GM12801 (cell line): ENCODE data around the gene PLA2G7.

Experiments
- TF ChIP-seq, protein P1 (sequence below): IDR thresholded peaks from one replicate; pipeline ENCODE4 v1.5.1; 2011; ENCODE audit warnings: control low read depth; ENCODE audit not compliant: insufficient read length; ENCODE audit errors: extremely low read depth

Gene PLA2G7

DNA sequence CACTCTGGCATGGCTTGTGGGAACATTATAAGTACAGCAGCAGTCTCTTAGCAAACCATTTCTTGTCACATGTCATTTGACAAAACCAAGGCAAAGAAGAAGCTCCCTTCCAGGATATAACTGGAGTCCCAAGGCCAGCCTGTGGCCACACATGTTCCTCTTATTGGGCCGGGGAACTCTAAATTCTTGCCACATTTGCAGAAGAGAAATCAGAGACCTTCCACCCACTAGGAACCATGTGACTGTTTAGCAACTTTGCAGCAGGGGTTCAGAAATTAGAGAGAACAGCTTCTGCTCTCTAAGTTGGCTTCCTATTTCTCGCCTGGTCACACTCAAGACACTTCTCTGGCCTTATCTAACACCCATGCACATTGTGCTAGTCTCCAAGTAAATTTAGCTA is 37.6 kb upstream of the PLA2G7 start:
- TF ChIP-seq, protein P1, sequence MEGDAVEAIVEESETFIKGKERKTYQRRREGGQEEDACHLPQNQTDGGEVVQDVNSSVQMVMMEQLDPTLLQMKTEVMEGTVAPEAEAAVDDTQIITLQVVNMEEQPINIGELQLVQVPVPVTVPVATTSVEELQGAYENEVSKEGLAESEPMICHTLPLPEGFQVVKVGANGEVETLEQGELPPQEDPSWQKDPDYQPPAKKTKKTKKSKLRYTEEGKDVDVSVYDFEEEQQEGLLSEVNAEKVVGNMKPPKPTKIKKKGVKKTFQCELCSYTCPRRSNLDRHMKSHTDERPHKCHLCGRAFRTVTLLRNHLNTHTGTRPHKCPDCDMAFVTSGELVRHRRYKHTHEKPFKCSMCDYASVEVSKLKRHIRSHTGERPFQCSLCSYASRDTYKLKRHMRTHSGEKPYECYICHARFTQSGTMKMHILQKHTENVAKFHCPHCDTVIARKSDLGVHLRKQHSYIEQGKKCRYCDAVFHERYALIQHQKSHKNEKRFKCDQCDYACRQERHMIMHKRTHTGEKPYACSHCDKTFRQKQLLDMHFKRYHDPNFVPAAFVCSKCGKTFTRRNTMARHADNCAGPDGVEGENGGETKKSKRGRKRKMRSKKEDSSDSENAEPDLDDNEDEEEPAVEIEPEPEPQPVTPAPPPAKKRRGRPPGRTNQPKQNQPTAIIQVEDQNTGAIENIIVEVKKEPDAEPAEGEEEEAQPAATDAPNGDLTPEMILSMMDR = no peak

DNA sequence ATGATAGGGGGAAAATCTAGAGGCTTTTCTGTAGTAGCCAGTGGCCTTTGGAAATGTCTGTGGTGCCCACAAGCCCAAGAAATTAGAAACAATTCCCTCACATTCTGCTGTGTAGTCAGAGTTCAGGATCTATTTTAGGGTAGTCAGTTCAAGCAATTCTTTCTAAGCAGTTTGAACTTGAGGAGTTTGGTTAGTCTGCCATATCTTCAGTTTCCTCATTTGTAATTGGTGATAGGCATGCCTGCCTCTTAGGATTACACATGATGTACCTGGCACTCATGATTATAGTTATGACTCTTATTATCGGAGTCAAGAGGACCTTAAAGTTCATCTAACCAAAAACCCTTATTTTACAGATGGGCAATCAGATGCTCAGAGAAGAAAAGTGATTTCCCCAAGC is 36.8 kb upstream of the PLA2G7 start:
- TF ChIP-seq, protein P1 = no peak

DNA sequence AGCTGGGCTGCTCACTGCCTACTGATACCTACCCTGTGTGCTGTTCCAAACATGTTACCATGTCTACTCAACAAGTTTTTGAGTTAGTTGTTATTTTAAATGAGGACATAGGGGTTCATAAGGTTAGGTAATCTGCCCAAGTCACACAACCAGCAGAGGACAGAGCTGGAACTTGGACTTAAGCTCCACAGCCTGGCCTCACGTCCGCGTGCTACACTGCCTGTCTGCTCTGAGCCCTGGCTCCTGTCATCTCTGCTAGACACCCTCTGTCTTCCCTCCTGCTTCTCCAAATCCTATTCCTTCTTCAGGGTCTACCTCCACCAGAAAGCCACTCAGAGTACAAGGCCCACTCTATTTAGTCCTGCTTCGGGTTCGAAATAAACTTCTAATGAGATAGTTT is 29.8 kb upstream of the PLA2G7 start:
- TF ChIP-seq, protein P1 = no peak

DNA sequence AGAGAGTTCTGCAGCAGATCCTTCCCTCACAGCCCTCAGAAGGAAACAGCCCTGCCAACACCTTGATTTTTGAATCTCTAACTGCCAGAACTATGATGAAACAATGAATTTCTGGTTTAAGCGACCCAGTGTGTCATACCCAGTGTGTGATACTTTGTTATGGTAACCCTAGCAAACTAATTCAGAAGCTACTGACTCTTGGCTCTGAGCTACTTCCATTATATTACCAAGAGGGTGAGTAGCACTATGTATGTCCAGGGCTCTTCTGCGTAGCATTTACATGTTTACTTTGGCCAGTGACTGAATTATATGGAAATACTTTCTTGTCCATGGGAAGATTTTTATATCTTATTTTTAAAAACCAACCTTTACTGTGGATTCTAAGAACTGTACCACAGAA is 28.3 kb upstream of the PLA2G7 start:
- TF ChIP-seq, protein P1 = no peak

DNA sequence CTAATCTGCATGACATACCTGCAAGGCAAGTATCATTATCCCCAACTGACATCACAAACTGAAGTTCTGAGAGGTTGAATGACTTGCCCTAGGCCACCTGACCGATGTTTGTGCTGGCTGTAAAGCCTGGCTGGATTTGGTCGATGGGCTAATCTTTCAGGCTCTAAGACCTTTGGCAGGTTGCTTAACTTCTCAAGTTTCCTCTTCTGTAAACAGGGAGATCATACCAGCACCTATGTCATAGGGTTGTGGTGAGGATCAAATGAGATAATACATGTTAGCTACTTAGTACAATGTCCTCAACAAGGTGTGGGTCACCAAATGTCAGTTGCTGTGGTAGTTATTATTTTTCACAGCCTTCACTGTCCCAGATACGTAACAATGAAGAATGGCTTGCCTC is 25.8 kb upstream of the PLA2G7 start:
- TF ChIP-seq, protein P1 = no peak

DNA sequence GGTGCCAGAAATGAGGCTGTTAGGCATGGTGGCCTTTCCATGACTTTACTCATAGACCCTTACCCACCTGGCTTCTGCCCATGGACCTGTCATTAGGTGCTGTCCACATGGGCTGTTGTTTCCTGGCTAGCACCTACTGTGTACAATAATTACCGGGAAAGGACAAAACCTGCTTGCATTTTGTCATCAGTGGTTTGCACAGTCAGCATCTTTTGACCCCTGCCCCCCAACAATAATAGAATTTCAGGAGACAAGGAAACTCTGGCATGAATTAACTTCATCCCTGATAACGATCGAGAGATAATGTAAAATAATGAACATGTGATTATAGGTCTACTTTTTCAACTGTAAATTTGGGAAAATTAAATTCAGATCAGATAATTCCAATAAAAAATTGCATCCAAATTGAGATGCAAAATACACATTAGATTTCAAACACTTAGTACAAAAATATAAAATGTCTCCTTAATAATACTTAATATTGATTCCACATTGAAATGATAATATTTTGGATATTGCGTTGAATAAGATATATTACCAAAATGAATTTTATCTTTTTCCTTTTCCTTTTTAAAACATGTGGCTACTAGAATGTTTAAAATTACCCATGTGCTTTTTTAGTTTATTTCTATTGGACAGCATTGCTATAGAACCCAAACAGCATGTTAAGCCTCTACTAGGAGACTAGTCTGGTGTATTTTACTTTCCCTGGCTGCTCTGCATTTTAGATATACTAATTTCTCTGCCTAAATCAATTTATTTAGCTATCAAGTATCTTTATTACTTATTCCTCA is 24.0 kb upstream of the PLA2G7 start:
- TF ChIP-seq, protein P1 = no peak

DNA sequence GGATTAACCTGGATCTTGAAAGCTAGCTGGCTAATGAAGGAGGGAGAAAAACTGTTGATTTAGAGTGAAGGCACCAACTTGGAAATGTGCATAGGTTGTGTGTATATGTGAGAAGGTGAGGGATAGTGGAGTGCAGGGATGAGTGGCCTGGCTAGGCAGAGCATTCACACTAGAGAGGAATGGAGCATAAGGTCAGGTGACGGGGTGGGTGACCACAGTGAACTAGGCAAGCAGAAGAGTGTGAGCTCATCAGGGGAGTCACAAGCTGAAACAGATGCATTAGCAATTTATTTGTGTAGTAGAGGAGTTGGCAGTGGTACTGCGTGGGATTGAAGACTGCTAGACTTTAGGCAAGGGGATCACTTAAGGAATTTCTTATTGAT is 22.0 kb upstream of the PLA2G7 start:
- TF ChIP-seq, protein P1 = no peak
